Kidney capillary endothelial cell (primary cell): ENCODE results near the gene CHRNB4.
"Not testable (repeated sequence)": the region's sequence is repeated elsewhere in the genome, so short reads cannot be mapped to it uniquely, and the experiment has no call there.

Source experiments
- DNase-seq: peaks from one replicate; pipeline ENCODE4 v3.0.0-alpha.2; 2018; ENCODE audit warnings: low spot score

CHRNB4 gene

DNA sequence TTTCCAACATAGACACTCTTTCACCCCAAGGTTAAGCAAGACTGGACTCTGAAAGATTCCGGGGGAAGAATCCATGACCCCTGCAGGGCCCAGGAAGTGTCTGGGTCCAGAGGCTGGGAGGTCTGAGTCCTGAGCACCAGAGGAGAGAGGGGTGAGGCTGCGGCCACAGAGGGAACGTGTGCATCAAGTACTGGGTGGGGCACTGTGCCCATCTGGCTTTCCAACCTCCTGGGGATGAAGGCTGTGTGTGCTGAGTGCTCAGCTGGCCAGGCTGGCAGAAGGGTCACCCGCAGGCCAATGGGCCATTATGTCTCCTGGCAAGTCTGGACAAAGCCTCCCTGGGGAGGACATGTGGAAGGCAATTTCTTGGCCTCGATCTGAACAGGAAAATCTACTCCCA, 23.5 kb downstream of the CHRNB4 start:
- no peak for DNase-seq

- DNase-seq = no peak
Observed at GRCh38 chr15:78617076-78617475, 23.9 kb downstream of the CHRNB4 start.

- DNase-seq = no peak
Observed at GRCh38 chr15:78616506-78616905, 24.5 kb downstream of the CHRNB4 start.

DNA sequence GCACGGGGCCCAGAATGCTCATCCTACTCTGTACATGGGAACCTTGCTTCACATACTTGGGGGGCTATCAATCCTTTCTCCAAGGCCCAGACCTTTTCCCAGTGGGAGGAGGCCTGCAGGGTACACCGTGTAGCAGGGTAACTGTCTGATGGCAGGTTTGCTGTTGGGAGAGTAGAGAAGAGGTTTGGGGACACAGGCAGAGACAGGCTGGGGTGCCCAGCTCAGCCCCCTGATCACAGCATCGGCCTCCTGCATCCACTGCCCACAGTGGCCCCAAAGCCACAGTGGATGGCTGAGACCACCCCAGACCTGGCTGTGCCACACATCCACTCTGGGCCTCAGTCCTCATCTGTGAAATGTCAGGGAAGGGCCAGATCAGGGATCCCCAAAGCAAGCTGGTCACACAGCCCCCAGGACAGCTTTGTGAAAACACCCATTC, 25.8 kb downstream of the CHRNB4 start:
- no peak for DNase-seq

DNA sequence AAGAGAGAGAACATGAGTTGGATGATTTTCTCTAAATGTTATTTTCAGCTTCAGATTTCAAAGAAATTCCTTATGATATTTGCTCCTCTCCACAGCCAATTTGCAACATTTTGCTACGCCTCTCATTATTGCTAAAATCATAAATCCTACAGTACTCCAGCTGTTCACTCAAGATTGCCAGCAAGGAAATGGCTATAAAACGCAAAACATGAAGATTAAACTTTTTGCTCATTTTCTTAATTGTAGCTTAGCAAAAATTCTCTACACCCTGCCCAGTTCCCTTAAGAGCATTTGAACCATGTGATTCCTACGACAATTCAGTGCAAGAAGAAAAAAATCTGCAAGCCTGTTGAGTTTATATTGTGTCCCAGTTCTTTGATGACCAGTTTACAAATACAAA, 27.0 kb downstream of the CHRNB4 start:
- no peak for DNase-seq

- not testable (repeated sequence) for DNase-seq
Observed at GRCh38 chr15:78609551-78609950, 31.5 kb downstream of the CHRNB4 start.

- no peak for DNase-seq
Observed at GRCh38 chr15:78605680-78606079, 35.3 kb downstream of the CHRNB4 start.

GRCh38 chr15:78605201-78605600, 35.8 kb downstream of the CHRNB4 start:
- DNase-seq = no peak

DNA sequence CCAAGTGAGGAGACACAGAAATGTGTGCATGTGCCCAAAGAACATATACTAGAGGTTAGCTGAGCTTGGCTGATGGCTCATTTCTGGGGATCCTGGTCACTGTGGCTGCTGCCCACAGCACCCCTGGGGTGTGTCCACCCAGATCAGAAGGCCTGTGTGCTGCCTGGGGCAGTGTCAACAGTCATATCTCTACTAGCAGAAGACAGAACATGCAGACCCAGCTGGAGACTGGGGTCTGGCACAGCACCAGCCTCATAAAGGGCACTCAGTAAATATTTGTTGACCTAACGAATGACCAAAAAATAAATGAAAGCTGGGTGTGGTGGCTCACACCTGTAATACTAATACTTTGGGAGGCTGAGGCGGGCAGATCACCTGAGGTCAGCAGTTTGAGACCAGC, 36.6 kb downstream of the CHRNB4 start:
- DNase-seq = no peak

DNA sequence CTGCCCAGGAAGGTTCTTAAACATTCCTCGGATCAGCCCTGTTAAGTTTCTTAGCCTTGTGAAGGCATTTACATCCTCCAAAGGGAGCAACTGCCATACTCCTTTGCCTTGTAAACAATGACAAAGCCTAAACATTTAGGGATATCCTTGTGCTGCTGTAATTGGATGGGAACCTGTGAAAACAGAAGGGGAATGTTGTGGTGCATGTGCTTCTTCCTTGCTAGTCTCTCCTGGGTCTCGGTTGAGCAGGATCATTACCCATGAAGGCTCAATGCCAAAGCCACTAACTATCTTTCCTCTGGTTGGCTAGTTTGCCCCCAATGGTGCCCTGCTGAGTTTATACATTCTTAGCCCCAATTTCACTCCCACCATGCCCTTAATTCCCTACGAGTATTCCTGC, 37.5 kb downstream of the CHRNB4 start:
- no peak for DNase-seq

GRCh38 chr15:78599189-78599588, 41.8 kb downstream of the CHRNB4 start:
- no peak for DNase-seq

GRCh38 chr15:78598348-78598747, 42.7 kb downstream of the CHRNB4 start:
- no peak for DNase-seq

DNA sequence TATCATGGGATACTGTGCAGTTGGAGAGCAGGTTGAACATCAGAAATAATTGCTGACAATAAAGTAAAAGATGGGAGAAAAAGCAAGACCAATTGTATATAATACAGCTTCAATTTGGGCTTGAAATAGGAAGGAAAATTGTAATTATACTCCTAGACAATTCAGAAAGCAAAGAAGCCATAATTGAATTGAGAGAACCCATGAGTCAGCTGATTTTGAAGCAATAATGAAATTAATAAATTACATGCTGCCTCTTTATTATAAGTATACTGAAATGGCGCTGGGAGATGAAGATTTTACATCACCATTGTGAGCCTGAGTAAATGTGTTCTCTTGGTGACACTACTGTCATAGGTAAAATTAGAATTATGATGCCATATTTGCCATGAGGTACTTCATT, 43.4 kb downstream of the CHRNB4 start:
- no peak for DNase-seq

DNA sequence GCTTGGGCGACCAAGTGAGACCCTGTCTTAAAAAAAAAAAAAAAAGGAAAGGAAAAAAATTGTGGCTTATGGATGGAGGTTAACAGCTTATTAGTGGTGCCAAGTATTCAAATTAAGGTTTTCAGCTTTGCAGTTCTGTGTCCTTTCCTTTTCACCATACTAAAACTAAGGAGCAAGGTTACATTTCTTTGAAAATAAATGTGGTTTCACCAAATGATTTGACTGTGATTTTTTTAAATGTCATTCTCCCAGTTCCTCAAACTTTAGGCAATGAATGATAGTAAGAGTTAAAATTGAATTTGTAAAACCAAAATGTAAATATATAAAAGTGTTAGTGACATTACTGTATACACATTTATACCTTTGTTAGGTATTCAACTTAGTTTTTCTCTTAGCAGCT, 66.1 kb downstream of the CHRNB4 start:
- DNase-seq = no peak
